HG02852 (cell line): ENCODE results near the gene GPR55.

Experiments used
- ATAC-seq: cut with Tn5 transposase; IDR thresholded peaks from one replicate; pipeline ENCODE4 v1.9.1; 2021; ENCODE audit warnings: mild to moderate bottlenecking, moderate library complexity; ENCODE audit not compliant: unreplicated experiment

Gene GPR55

GRCh38 chr2:230921806-230922595 lies 3.0 kb downstream of the GPR55 start:
- ATAC-seq = no peak

GRCh38 chr2:230920167-230920566 lies 4.9 kb downstream of the GPR55 start:
- no peak for ATAC-seq

GRCh38 chr2:230919681-230920080 lies 5.4 kb downstream of the GPR55 start:
- no peak for ATAC-seq

GRCh38 chr2:230919240-230919639 lies 5.8 kb downstream of the GPR55 start:
- no peak for ATAC-seq

GRCh38 chr2:230916218-230916617 lies 8.8 kb downstream of the GPR55 start:
- ATAC-seq = no peak

- ATAC-seq = no peak
Observed at GRCh38 chr2:230915319-230915718, 9.7 kb downstream of the GPR55 start.

- ATAC-seq = no peak
Observed at GRCh38 chr2:230914886-230915285, 10.2 kb downstream of the GPR55 start.

- no peak for ATAC-seq
Observed at GRCh38 chr2:230913406-230914143, 11.5 kb downstream of the GPR55 start.

- ATAC-seq = no peak
Observed at GRCh38 chr2:230912724-230913123, 12.3 kb downstream of the GPR55 start.

GRCh38 chr2:230912046-230912445 lies 13.0 kb downstream of the GPR55 start:
- ATAC-seq = no peak

GRCh38 chr2:230910546-230911177 lies 14.4 kb downstream of the GPR55 start:
- no peak for ATAC-seq

- no peak for ATAC-seq
Observed at GRCh38 chr2:230909841-230910545, 15.0 kb downstream of the GPR55 start.

GRCh38 chr2:230908595-230909191 lies 16.3 kb downstream of the GPR55 start:
- ATAC-seq = no peak

- ATAC-seq = no peak
Observed at GRCh38 chr2:230908092-230908594, 16.9 kb downstream of the GPR55 start.

- ATAC-seq = no peak
Observed at GRCh38 chr2:230907361-230908091, 17.5 kb downstream of the GPR55 start.

GRCh38 chr2:230906471-230907230 lies 18.4 kb downstream of the GPR55 start:
- no peak for ATAC-seq

GRCh38 chr2:230905448-230906421 lies 19.3 kb downstream of the GPR55 start:
- no peak for ATAC-seq

- ATAC-seq = no peak
Observed at GRCh38 chr2:230904856-230905447, 20.1 kb downstream of the GPR55 start.
